HL-60 (cell line): ENCODE data around the gene GJC3.

ENCODE experiments used
- DNase-seq, 2 experiments: peaks; one replicate each; pipeline ENCODE4 v3.0.0-alpha.2; 2010 to 2020; ENCODE audit warnings: low read depth in 1 of 2, low spot score in 1 of 2
- H3K27ac ChIP-seq: fragments of 250-450 bp; sonication (Bioruptor Pico); replicated peaks from 2 replicates; pipeline ENCODE4 v1.5.1; 2020; ENCODE audit warnings: mild to moderate bottlenecking, moderate library complexity
- H3K27me3 ChIP-seq: fragments of 250-450 bp; sonication (Bioruptor Pico); 2 replicates; pipeline ENCODE4 v1.5.1; 2021; ENCODE audit warnings: mild to moderate bottlenecking, moderate library complexity; ENCODE audit not compliant: insufficient read depth, poor library complexity, severe bottlenecking
- H3K4me3 ChIP-seq: replicated peaks from 2 replicates; pipeline ENCODE4 v1.5.1; 2011; ENCODE audit warnings: mild to moderate bottlenecking, control low read depth, low read length; ENCODE audit not compliant: insufficient read depth
- GABPA ChIP-seq: IDR thresholded peaks from 2 replicates; pipeline ENCODE4 v1.6.1; 2012; ENCODE audit warnings: low read depth
- POLR2AphosphoS5 ChIP-seq: IDR thresholded peaks from 2 replicates; pipeline ENCODE4 v1.6.1; 2012; ENCODE audit warnings: low read depth
- SPI1 ChIP-seq: IDR thresholded peaks from 2 replicates; pipeline ENCODE4 v1.6.1; 2012; ENCODE audit warnings: low read depth, mild to moderate bottlenecking, borderline replicate concordance
- long read RNA-seq: library from polyadenylated mRNA; unstranded; transcript quantifications from one replicate; pipeline ENCODE4 v2.0.0, GENCODE V29; 2020
- TF ChIP-seq, protein P1 (sequence below): IDR thresholded peaks from one replicate; pipeline ENCODE4 v1.5.1; 2011; ENCODE audit warnings: low read length, control low read depth, inconsistent platforms; ENCODE audit not compliant: insufficient read depth
- TF ChIP-seq, protein P2 (sequence below): IDR thresholded peaks from 2 replicates; pipeline ENCODE4 v1.6.1; 2012; ENCODE audit warnings: low read depth; ENCODE audit not compliant: insufficient replicate concordance

GJC3 gene, protein sequence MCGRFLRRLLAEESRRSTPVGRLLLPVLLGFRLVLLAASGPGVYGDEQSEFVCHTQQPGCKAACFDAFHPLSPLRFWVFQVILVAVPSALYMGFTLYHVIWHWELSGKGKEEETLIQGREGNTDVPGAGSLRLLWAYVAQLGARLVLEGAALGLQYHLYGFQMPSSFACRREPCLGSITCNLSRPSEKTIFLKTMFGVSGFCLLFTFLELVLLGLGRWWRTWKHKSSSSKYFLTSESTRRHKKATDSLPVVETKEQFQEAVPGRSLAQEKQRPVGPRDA
- long read RNA-seq: 0 reads

DNA sequence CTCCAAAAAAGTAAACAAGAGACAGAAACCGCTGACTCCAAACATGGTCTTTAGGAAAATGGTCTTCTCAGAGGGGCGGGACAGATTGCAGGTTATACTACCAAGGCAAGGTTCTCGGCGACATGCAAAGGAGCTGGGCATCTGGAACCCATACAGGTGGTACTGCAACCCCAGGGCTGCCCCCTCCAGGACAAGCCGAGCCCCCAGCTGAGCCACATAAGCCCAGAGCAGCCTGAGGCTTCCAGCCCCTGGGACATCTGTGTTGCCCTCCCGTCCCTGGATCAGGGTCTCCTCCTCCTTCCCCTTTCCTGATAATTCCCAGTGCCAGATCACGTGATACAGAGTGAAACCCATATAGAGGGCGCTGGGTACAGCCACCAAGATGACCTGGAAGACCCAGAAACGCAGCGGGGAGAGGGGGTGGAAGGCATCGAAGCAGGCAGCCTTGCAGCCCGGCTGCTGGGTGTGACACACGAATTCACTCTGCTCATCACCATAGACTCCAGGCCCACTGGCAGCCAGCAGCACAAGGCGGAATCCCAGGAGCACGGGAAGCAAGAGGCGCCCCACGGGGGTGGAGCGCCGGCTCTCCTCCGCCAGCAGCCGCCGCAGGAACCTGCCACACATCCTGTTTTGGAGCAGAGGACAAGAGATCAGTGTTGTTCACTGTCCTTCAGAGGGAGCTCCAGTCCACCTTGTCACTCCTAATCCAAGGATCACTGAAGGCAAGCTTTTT, at the start of gene GJC3:
TSS of gene GJC3 (minus strand) at position 627 of the 736 bp plus-strand sequence. CDS start at position 627, 0 bp downstream.
- DNase-seq: peak in 1 of 2 experiments; percentile 63
- peaks cover 10% of the 10 kb centered on the region for H3K27me3 ChIP-seq
- H3K4me3 ChIP-seq: peak within 1 kb of the TSS; percentile 32
- no peak within 1 kb of the TSS for H3K27ac ChIP-seq
- TF ChIP-seq, protein P1, sequence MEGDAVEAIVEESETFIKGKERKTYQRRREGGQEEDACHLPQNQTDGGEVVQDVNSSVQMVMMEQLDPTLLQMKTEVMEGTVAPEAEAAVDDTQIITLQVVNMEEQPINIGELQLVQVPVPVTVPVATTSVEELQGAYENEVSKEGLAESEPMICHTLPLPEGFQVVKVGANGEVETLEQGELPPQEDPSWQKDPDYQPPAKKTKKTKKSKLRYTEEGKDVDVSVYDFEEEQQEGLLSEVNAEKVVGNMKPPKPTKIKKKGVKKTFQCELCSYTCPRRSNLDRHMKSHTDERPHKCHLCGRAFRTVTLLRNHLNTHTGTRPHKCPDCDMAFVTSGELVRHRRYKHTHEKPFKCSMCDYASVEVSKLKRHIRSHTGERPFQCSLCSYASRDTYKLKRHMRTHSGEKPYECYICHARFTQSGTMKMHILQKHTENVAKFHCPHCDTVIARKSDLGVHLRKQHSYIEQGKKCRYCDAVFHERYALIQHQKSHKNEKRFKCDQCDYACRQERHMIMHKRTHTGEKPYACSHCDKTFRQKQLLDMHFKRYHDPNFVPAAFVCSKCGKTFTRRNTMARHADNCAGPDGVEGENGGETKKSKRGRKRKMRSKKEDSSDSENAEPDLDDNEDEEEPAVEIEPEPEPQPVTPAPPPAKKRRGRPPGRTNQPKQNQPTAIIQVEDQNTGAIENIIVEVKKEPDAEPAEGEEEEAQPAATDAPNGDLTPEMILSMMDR: peak; percentile 21
- TF ChIP-seq, protein P2, sequence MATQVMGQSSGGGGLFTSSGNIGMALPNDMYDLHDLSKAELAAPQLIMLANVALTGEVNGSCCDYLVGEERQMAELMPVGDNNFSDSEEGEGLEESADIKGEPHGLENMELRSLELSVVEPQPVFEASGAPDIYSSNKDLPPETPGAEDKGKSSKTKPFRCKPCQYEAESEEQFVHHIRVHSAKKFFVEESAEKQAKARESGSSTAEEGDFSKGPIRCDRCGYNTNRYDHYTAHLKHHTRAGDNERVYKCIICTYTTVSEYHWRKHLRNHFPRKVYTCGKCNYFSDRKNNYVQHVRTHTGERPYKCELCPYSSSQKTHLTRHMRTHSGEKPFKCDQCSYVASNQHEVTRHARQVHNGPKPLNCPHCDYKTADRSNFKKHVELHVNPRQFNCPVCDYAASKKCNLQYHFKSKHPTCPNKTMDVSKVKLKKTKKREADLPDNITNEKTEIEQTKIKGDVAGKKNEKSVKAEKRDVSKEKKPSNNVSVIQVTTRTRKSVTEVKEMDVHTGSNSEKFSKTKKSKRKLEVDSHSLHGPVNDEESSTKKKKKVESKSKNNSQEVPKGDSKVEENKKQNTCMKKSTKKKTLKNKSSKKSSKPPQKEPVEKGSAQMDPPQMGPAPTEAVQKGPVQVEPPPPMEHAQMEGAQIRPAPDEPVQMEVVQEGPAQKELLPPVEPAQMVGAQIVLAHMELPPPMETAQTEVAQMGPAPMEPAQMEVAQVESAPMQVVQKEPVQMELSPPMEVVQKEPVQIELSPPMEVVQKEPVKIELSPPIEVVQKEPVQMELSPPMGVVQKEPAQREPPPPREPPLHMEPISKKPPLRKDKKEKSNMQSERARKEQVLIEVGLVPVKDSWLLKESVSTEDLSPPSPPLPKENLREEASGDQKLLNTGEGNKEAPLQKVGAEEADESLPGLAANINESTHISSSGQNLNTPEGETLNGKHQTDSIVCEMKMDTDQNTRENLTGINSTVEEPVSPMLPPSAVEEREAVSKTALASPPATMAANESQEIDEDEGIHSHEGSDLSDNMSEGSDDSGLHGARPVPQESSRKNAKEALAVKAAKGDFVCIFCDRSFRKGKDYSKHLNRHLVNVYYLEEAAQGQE: no peak
- TF ChIP-seq SPI1 (peak; percentile 24; the same call in 1 of the 2 replicates), GABPA (no peak), POLR2AphosphoS5 (no peak)

DNA sequence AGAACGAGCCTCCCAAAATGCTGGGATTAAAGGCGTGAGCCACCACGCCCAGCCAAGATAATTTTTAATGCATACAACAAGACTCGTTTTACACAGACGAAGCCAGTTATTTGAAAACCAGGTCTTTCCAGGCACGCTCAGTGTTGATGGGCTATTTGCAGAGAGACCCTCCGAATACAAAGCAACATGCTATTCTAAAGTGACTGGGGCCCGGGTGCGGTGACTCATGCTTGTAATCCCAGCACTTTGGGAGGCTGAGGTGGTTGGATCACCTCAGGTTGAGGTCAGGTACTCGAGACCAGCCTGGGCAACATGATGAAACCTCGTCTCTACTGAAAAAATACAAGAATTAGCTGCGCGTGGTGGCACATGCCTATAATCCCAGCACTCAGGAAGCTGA, 47.2 kb upstream of the GJC3 start:
- DNase-seq: no peak
- H3K4me3 ChIP-seq: no peak overlapping the region
- TF ChIP-seq SPI1 (no peak), POLR2AphosphoS5 (no peak), GABPA (no peak)
- TF ChIP-seq, protein P1: no peak
- TF ChIP-seq, protein P2: no peak
- H3K27ac ChIP-seq: no peak overlapping the region
- H3K27me3 ChIP-seq: no peaks in the 10 kb centered on the region

DNA sequence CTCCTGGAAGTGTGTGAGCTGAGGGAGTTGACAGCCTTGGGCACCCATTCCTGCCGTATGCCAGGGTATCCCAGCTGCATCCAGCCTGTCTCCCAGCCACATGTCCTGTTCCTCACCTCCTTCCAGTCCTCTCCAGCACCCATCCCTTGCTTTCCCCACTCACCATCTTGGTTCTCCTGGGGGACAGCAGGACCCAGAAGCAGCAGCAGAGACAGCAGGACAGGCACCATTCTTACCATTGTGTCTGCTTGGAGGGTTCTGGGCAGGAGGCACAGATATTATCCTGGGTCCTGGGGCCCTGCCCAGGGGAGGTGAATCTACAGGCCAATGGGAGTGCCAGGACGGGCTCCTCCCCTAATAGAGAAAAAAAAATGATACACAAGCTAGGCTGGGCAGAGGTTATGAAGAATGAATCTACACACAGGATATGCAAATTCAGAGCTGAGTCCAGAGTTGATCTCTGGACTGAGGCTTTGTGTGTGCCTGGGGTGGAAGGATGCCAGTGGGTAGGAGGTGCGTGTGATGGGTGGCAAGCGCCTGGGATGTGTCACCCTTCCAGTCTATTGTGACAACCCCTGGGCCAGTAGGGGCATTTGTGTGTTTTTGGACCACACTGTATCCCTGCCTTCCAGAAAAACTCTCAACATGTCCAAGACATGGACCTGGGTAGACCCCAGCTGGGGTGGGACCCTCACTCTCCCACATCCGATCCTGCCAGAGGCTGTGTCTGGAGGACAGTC, 46.5 kb upstream of the GJC3 start, which contains the start of gene AZGP1:
TSS of gene AZGP1 (minus strand) at position 250 of the 740 bp plus-strand sequence. CDS start at position 239, 11 bp downstream.
- Histone ChIP-seq H3K27me3 (no peaks in the 10 kb centered on the region), H3K4me3 (no peak within 1 kb of the TSS), H3K27ac (no peak within 1 kb of the TSS)
- no peak for DNase-seq
- TF ChIP-seq, protein P2: no peak
- TF ChIP-seq GABPA: no peak
- TF ChIP-seq, protein P1: no peak
